ENCODE measurements around the gene MAMDC2.

- no peak for TF ChIP-seq EZH2 (IDR thresholded peaks at IDR 0.05; ENCODE audit: borderline replicate concordance, low read length)
- no peak for TF ChIP-seq CTCF (conservative IDR thresholded peaks at IDR 0.05 in 1 of 2, IDR thresholded peaks at IDR 0.05 in 1 of 2; ENCODE audit: extremely low read depth in 1 of 2, insufficient read depth in 1 of 2, low read depth in 1 of 2, low read length in 2 of 2)
These were observed 46.7 kb upstream of the MAMDC2 start for GRCh38 chr9:69996967-69997366.

Measured in mammary epithelial cell (primary cell).